ENCODE results near the gene CRIP2. TPM values are rescaled to one million over a fixed set of nuclear protein-coding genes. Genes with fewer than 3 reads are reported as not detected.

Gene CRIP2
- total and polyA plus RNA-seq, 2 of the 4 experiments (the other 2 are of a cell fraction), result 18.1 to 123 TPM

DNA sequence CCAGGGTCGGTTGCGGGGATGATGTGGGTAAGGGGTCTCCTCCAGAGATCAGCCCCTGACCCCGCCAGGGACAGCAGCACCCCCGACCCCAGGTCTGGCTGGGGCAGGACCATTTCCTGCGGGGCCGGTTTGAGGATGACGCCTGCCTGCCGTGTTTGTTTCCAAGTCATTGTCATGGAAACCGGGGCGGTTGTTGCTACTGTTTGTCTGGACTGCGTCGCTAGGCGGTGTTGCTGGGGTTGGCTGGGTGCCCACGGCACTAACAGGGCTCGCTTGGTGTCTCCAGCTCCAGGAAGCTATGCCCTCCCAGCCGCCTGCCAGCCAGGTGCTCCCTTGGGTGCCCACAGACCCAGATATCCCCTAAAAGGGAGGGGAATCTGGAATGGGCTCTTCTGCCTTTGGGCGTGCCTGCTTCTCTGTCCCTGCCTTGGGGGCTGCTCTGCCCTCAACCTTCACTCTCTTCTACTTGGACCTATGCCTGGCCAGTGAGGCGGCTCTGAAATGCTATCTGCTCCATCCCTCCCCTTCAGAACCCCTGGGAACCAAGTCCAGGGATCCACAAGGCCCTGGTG is 7.4 kb downstream of the CRIP2 start:
- Histone ChIP-seq H3K14ac (replicated peaks; ENCODE audit: low read depth, low read length) (no peak overlapping the region), H3K9me3 (ENCODE audit: control insufficient read depth, insufficient read depth, low read length) (no peaks in the 10 kb centered on the region), H2AFZ (replicated peaks; ENCODE audit: low read length, poor library complexity) (peak overlapping the region; percentile 96), H3K9me1 (ENCODE audit: insufficient read depth, low read length) (peaks cover 6% of the 10 kb centered on the region), H2AK9ac (replicated peaks; ENCODE audit: low read depth, low read length, poor library complexity) (peak overlapping the region; percentile 89), H4K8ac (ENCODE audit: low read depth in 2 of 2, low read length in 2 of 2) (peak overlapping the region; percentile 53 to 80; a peak in 2 of 4 replicates), H4K91ac (ENCODE audit: insufficient read depth, low read depth, low read length) (0 out of 2 replicates have a peak overlapping the region, but pooled peaks have one; percentile 46), H4K5ac (ENCODE audit: low read depth, low read length) (no peak overlapping the region), H3K36me3 (ENCODE audit: control insufficient read depth, insufficient read depth, low read length) (no peaks in the 10 kb centered on the region), H3K4ac (ENCODE audit: low read depth, low read length) (peak overlapping the region; percentile 34; the same call in 1 of the 2 replicates), H3K4me2 (ENCODE audit: low read depth, low read length) (peak overlapping the region; percentile 68), H2BK120ac (ENCODE audit: low read depth, low read length) (no peak overlapping the region), H3K23ac (ENCODE audit: low read depth, low read length) (no peak overlapping the region), H3K9ac (ENCODE audit: low read depth, low read length) (no peak overlapping the region), H3K18ac (ENCODE audit: low read depth, low read length) (no peak overlapping the region), H2BK20ac (ENCODE audit: low read depth, low read length) (no peak overlapping the region), H2BK5ac (ENCODE audit: low read depth, low read length, poor library complexity, severe bottlenecking) (no peak overlapping the region), H3K56ac (ENCODE audit: extremely low read depth, insufficient read depth, low read length) (no peak overlapping the region), H4K20me1 (ENCODE audit: insufficient read depth, low read length) (no peaks in the 10 kb centered on the region; the same call in 1 of the 2 replicates), H3K27ac (ENCODE audit: insufficient read depth, low read length) (0 out of 2 replicates have a peak overlapping the region, but pooled peaks have one; percentile 13), H3K27me3 (ENCODE audit: control insufficient read depth, insufficient read depth, low read length) (peaks cover 17% of the 10 kb centered on the region; the same call in 1 of the 2 replicates), H2BK15ac (ENCODE audit: low read depth, low read length) (no peak overlapping the region; the same call in 2 of the 3 replicates), H3K4me1 (ENCODE audit: control insufficient read depth, insufficient read depth, low read length) (peaks cover 15% of the 10 kb centered on the region), H3K4me3 (ENCODE audit: insufficient read depth, low read depth, low read length) (no peak overlapping the region), H2AK5ac (ENCODE audit: low read depth, low read length) (peak overlapping the region; percentile 69; the same call in 1 of the 2 replicates), H3K79me1 (ENCODE audit: low read depth in 1 of 2, low read length in 2 of 2) (peaks cover 0 to 6% of the 10 kb centered on the region in 2 experiments; a peak in 1 of 4 replicates)
- POLR2A ChIA-PET (ENCODE audit: unreplicated experiment), result interaction anchor here (0.7 kb wide), 1 partner anchor 70 kb away, joined by 4 read pairs; no protein-coding TSS in a partner anchor
- no TSS peak for BruUV-seq (replicated peaks)
- ATAC-seq (ENCODE audit: low read depth) (peak; percentile 67), DNase-seq (peak; percentile 95)
- intact Hi-C loops (cut with micrococcal nuclease), result loop anchor here (1.0 to 2.0 kb wide), 2 partner anchors 8 to 47 kb away; no protein-coding TSS in a partner anchor
- CTCF ChIA-PET, result interaction anchor here (0.9 to 2.2 kb wide), 3 partner anchors 8 to 103 kb away, joined by 3 to 32 read pairs (median 7); no protein-coding TSS in a partner anchor
- TF ChIP-seq NFE2L2 (IDR thresholded peaks at IDR 0.05; ENCODE audit: low read depth, low read length) (no peak), MXI1 (IDR thresholded peaks at IDR 0.05; ENCODE audit: borderline replicate concordance, low read depth, low read length) (0 out of 2 replicates have a peak, but pooled peaks have one; percentile 33), FOS (IDR thresholded peaks at IDR 0.05; ENCODE audit: low read depth, low read length) (0 out of 2 replicates have a peak, but pooled peaks have one; percentile 18), BHLHE40 (IDR thresholded peaks at IDR 0.05; ENCODE audit: low read depth, low read length) (peak; percentile 6; the same call in 1 of the 2 replicates), MAZ (IDR thresholded peaks at IDR 0.05; ENCODE audit: borderline replicate concordance, low read depth, low read length) (0 out of 2 replicates have a peak, but pooled peaks have one; percentile 37)
- TF ChIP-seq, protein P1, sequence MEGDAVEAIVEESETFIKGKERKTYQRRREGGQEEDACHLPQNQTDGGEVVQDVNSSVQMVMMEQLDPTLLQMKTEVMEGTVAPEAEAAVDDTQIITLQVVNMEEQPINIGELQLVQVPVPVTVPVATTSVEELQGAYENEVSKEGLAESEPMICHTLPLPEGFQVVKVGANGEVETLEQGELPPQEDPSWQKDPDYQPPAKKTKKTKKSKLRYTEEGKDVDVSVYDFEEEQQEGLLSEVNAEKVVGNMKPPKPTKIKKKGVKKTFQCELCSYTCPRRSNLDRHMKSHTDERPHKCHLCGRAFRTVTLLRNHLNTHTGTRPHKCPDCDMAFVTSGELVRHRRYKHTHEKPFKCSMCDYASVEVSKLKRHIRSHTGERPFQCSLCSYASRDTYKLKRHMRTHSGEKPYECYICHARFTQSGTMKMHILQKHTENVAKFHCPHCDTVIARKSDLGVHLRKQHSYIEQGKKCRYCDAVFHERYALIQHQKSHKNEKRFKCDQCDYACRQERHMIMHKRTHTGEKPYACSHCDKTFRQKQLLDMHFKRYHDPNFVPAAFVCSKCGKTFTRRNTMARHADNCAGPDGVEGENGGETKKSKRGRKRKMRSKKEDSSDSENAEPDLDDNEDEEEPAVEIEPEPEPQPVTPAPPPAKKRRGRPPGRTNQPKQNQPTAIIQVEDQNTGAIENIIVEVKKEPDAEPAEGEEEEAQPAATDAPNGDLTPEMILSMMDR (conservative IDR thresholded peaks at IDR 0.05; ENCODE audit: low read depth, low read length), result 0 out of 2 replicates have a peak, but pooled peaks have one; percentile 17
- in situ Hi-C loops (cut with MboI; ENCODE audit: low sequenced_read_pairs), result no loop called here
- dilution Hi-C loops (cut with HindIII; ENCODE audit: low sequenced_read_pairs, unreplicated experiment), result no loop called here
- WGBS, 2 experiments (ENCODE audit: extremely low coverage in 2 of 2, insufficient read length in 1 of 2), result 4% methylated on average over 8 of the region's 18 CpGs; no CpG with 5 or more reads in 1 of the 2 experiments
